Measurements from ENCODE around the gene AGXT2.

AGXT2 gene

GRCh38 chr5:35016174-35017051 lies 31.3 kb downstream of the AGXT2 start:
- H3K4me3 ChIP-seq (ENCODE audit: low read depth, low read length), result no peak overlapping the region
- no peak for TF ChIP-seq CTCF (IDR thresholded peaks at IDR 0.05; ENCODE audit: low read depth, low read length)

- H3K4me3 ChIP-seq (ENCODE audit: low read depth, low read length), result no peak overlapping the region
- no peak for TF ChIP-seq CTCF (IDR thresholded peaks at IDR 0.05; ENCODE audit: low read depth, low read length)
Observed at GRCh38 chr5:35015063-35015462, 32.7 kb downstream of the AGXT2 start.

- no peak overlapping the region for H3K4me3 ChIP-seq (ENCODE audit: low read depth, low read length)
- TF ChIP-seq CTCF (IDR thresholded peaks at IDR 0.05; ENCODE audit: low read depth, low read length), result no peak
Observed at GRCh38 chr5:35012796-35013195, 35.0 kb downstream of the AGXT2 start.

- no peak overlapping the region for H3K4me3 ChIP-seq (ENCODE audit: low read depth, low read length)
- TF ChIP-seq CTCF (IDR thresholded peaks at IDR 0.05; ENCODE audit: low read depth, low read length), result no peak
Observed at GRCh38 chr5:35012365-35012764, 35.4 kb downstream of the AGXT2 start.

GRCh38 chr5:35010676-35011075 lies 37.1 kb downstream of the AGXT2 start:
- no peak for TF ChIP-seq CTCF (IDR thresholded peaks at IDR 0.05; ENCODE audit: low read depth, low read length)
- H3K4me3 ChIP-seq (ENCODE audit: low read depth, low read length), result no peak overlapping the region

- TF ChIP-seq CTCF (IDR thresholded peaks at IDR 0.05; ENCODE audit: low read depth, low read length), result no peak
- no peak overlapping the region for H3K4me3 ChIP-seq (ENCODE audit: low read depth, low read length)
Observed at GRCh38 chr5:35009657-35010056, 38.1 kb downstream of the AGXT2 start.

GRCh38 chr5:35009019-35009418 lies 38.7 kb downstream of the AGXT2 start:
- TF ChIP-seq CTCF (IDR thresholded peaks at IDR 0.05; ENCODE audit: low read depth, low read length), result no peak
- H3K4me3 ChIP-seq (ENCODE audit: low read depth, low read length), result no peak overlapping the region

Data from WI38 (cell line).